Panc1 (cell line): ENCODE measurements around the gene MPV17L.
"Not testable (repeated sequence)": the region's sequence is repeated elsewhere in the genome, so short reads cannot be mapped to it uniquely, and the experiment has no call there.

Source experiments
- POLR2AphosphoS5 ChIP-seq: IDR thresholded peaks from 2 replicates; pipeline ENCODE4 v1.6.1; 2012; ENCODE audit warnings: mild to moderate bottlenecking, low read depth, low read length, moderate library complexity
- SIN3A ChIP-seq: IDR thresholded peaks from 2 replicates; pipeline ENCODE4 v1.6.1; 2012; ENCODE audit warnings: low read depth, mild to moderate bottlenecking, low read length, moderate library complexity, borderline replicate concordance; ENCODE audit not compliant: insufficient read depth
- TCF7L2 ChIP-seq: IDR thresholded peaks from 2 replicates; pipeline ENCODE4 v1.6.1; 2011; ENCODE audit warnings: mild to moderate bottlenecking, low read depth, low read length, inconsistent platforms
- TF ChIP-seq, protein P1 (sequence below): fragments of 450-650 bp; IDR thresholded peaks from 2 replicates; pipeline ENCODE4 v1.5.1; 2017; ENCODE audit warnings: mild to moderate bottlenecking
- TF ChIP-seq, protein P2 (sequence below), 2 experiments: IDR thresholded peaks; 2 replicates each; pipeline ENCODE4 v1.6.1; 2011 to 2012; ENCODE audit warnings: low read depth in 2 of 2, control low read depth in 1 of 2, low read length in 1 of 2, mild to moderate bottlenecking in 1 of 2, moderate library complexity in 1 of 2; ENCODE audit not compliant: insufficient read depth in 1 of 2

DNA sequence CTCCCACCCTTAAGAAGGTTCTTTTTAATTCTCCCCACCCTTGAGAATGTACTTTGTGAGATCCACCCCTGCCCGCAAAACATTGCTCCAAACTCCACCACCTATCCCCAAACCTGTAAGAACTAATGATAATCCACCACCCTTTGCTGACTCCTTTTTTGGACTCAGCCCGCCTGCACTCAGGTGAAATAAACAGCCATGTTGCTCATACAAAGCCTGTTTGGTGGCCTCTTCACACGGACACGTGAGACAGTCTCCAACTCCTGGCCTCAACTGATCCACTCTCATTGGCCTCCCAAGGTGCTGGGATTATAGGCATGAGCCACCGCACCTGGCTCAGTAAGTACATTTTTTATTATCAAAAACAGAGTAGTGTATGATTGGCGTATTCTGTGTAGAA lies 13.9 kb downstream of the MPV17L start:
- not testable (repeated sequence) for TF ChIP-seq SIN3A, POLR2AphosphoS5, TCF7L2
- TF ChIP-seq, protein P1, sequence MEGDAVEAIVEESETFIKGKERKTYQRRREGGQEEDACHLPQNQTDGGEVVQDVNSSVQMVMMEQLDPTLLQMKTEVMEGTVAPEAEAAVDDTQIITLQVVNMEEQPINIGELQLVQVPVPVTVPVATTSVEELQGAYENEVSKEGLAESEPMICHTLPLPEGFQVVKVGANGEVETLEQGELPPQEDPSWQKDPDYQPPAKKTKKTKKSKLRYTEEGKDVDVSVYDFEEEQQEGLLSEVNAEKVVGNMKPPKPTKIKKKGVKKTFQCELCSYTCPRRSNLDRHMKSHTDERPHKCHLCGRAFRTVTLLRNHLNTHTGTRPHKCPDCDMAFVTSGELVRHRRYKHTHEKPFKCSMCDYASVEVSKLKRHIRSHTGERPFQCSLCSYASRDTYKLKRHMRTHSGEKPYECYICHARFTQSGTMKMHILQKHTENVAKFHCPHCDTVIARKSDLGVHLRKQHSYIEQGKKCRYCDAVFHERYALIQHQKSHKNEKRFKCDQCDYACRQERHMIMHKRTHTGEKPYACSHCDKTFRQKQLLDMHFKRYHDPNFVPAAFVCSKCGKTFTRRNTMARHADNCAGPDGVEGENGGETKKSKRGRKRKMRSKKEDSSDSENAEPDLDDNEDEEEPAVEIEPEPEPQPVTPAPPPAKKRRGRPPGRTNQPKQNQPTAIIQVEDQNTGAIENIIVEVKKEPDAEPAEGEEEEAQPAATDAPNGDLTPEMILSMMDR = not testable (repeated sequence)
- TF ChIP-seq, protein P2, sequence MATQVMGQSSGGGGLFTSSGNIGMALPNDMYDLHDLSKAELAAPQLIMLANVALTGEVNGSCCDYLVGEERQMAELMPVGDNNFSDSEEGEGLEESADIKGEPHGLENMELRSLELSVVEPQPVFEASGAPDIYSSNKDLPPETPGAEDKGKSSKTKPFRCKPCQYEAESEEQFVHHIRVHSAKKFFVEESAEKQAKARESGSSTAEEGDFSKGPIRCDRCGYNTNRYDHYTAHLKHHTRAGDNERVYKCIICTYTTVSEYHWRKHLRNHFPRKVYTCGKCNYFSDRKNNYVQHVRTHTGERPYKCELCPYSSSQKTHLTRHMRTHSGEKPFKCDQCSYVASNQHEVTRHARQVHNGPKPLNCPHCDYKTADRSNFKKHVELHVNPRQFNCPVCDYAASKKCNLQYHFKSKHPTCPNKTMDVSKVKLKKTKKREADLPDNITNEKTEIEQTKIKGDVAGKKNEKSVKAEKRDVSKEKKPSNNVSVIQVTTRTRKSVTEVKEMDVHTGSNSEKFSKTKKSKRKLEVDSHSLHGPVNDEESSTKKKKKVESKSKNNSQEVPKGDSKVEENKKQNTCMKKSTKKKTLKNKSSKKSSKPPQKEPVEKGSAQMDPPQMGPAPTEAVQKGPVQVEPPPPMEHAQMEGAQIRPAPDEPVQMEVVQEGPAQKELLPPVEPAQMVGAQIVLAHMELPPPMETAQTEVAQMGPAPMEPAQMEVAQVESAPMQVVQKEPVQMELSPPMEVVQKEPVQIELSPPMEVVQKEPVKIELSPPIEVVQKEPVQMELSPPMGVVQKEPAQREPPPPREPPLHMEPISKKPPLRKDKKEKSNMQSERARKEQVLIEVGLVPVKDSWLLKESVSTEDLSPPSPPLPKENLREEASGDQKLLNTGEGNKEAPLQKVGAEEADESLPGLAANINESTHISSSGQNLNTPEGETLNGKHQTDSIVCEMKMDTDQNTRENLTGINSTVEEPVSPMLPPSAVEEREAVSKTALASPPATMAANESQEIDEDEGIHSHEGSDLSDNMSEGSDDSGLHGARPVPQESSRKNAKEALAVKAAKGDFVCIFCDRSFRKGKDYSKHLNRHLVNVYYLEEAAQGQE (IDR thresholded peaks at IDR 0.05; ENCODE audit: insufficient read depth in 1 of 2, low read depth in 2 of 2, low read length in 1 of 2) = not testable (repeated sequence)
